H1 (cell line): ENCODE data around the gene GTF2I. TPM values are rescaled to one million over a fixed set of nuclear protein-coding genes. Genes with fewer than 3 reads are reported as not detected.
"Not testable (repeated sequence)": the region's sequence is repeated elsewhere in the genome, so short reads cannot be mapped to it uniquely, and the experiment has no call there.

Experiments used
- CTCF ChIA-PET: fragments of 300-600 bp; sonication (Branson Sonifier 250); formaldehyde crosslinking; loops from one replicate; lab custom pipeline; 2021; ENCODE audit not compliant: partially characterized antibody; lab: Charles Lee
- POLR2A ChIA-PET: fragments of 300-600 bp; sonication (Branson Sonifier 250); formaldehyde crosslinking; loops from one replicate; lab custom pipeline; 2021; ENCODE audit warnings: inconsistent platforms; ENCODE audit not compliant: partially characterized antibody; lab: Charles Lee
- DNase-seq, 2 experiments: peaks; one replicate each; pipeline versions ENCODE4 v3.0.0 to v3.0.0-alpha.2; 2010 to 2022; ENCODE audit warnings: low spot score in 2 of 2, low read depth in 1 of 2, mixed read lengths in 1 of 2
- FAIRE-seq: peaks from 2 replicates; lab custom pipeline; 2011; peaks lifted over from hg19 to GRCh38; lab: Jason Lieb, UNC
- H2AFZ ChIP-seq: 2 replicates; pipeline ENCODE4 v1.8.1; 2012; ENCODE audit warnings: low read length, inconsistent platforms
- H2AK5ac ChIP-seq: 2 replicates; pipeline ENCODE4 v1.6.1; 2013; ENCODE audit warnings: low read depth, low read length
- H2BK120ac ChIP-seq: replicated peaks from 2 replicates; pipeline ENCODE3; 2013; ENCODE audit warnings: low read depth, low read length, inconsistent platforms
- H2BK12ac ChIP-seq: 2 replicates; pipeline ENCODE4 v1.6.1; 2013; ENCODE audit warnings: low read depth, low read length
- H2BK15ac ChIP-seq: 2 replicates; pipeline ENCODE4 v1.6.1; 2013; ENCODE audit warnings: low read length
- H2BK20ac ChIP-seq: 2 replicates; pipeline ENCODE4 v1.6.1; 2013; ENCODE audit warnings: low read length
- H2BK5ac ChIP-seq: 2 replicates; pipeline ENCODE4 v1.6.1; 2013; ENCODE audit warnings: low read depth, low read length
- H3K14ac ChIP-seq: 2 replicates; pipeline ENCODE4 v1.6.1; 2013; ENCODE audit warnings: inconsistent platforms; ENCODE audit not compliant: insufficient read length
- H3K18ac ChIP-seq: 2 replicates; pipeline ENCODE4 v1.6.1; 2013; ENCODE audit warnings: low read length; ENCODE audit errors: extremely low read depth
- H3K23ac ChIP-seq: 2 replicates; pipeline ENCODE4 v1.6.1; 2013; ENCODE audit warnings: inconsistent platforms; ENCODE audit not compliant: insufficient read length
- H3K23me2 ChIP-seq: 2 replicates; pipeline ENCODE4 v1.6.1; 2013; ENCODE audit warnings: low read depth, low read length
- H3K27ac ChIP-seq: 2 replicates; pipeline ENCODE4 v1.6.1; 2011; ENCODE audit warnings: low read depth, low read length, inconsistent platforms
- H3K27me3 ChIP-seq, 4 experiments: replicated peaks in 1 of 4; 1 replicate in 1 of 4; 2 replicates in 3 of 4; pipeline versions ENCODE4 v1.6.1 to v1.8.1; 2011 to 2013; ENCODE audit warnings: low read length in 3 of 4, mild to moderate bottlenecking in 3 of 4, inconsistent platforms in 2 of 4, mixed read lengths in 2 of 4, moderate library complexity in 1 of 4; ENCODE audit not compliant: control insufficient read depth in 3 of 4, insufficient read depth in 3 of 4; ENCODE audit errors: extremely low read depth in 1 of 4
- H3K36me3 ChIP-seq, 4 experiments: 2 replicates each; pipeline versions ENCODE4 v1.6.1 to v1.8.1; 2011 to 2013; ENCODE audit warnings: mild to moderate bottlenecking in 4 of 4, low read length in 3 of 4, moderate library complexity in 2 of 4, control low read depth in 1 of 4, inconsistent platforms in 1 of 4; ENCODE audit not compliant: insufficient read depth in 4 of 4, control insufficient read depth in 2 of 4
- H3K4ac ChIP-seq: replicated peaks from 2 replicates; pipeline ENCODE3; 2013; ENCODE audit warnings: low read length, low read depth, mixed read lengths, inconsistent platforms; ENCODE audit not compliant: insufficient read length
- H3K4me1 ChIP-seq, 4 experiments: replicated peaks in 1 of 4; 1 replicate in 1 of 4; 2 replicates in 3 of 4; pipeline versions ENCODE4 v1.6.1 to v1.8.1; 2011 to 2013; ENCODE audit warnings: low read length in 3 of 4, inconsistent platforms in 2 of 4, mixed read lengths in 1 of 4; ENCODE audit not compliant: insufficient read depth in 4 of 4, control insufficient read depth in 3 of 4
- H3K4me2 ChIP-seq, 2 experiments: 2 replicates each; pipeline versions ENCODE4 v1.6.1 to v1.8.1; 2011 to 2013; ENCODE audit warnings: low read depth in 2 of 2, low read length in 2 of 2, control low read depth in 1 of 2, inconsistent platforms in 1 of 2, mild to moderate bottlenecking in 1 of 2; ENCODE audit not compliant: insufficient read depth in 1 of 2
- H3K4me3 ChIP-seq, 4 experiments: fragments of 200-600, 300-600 bp in 1 of 4; sonication (generic), shearing (Covaris generic), sonication (Bioruptor Twin) in 1 of 4; 2 replicates each; pipeline versions ENCODE4 v1.5.1 to v1.8.1; 2011 to 2016; ENCODE audit warnings: low read length in 4 of 4, low read depth in 3 of 4, control low read depth in 2 of 4, inconsistent platforms in 2 of 4, mild to moderate bottlenecking in 2 of 4, mixed read lengths in 1 of 4, moderate library complexity in 1 of 4; ENCODE audit not compliant: insufficient read depth in 2 of 4; ENCODE audit errors: extremely low read depth in 1 of 4
- H3K56ac ChIP-seq: replicated peaks from 2 replicates; pipeline ENCODE3; 2013; ENCODE audit warnings: low read depth, mild to moderate bottlenecking, mixed read lengths, low read length, inconsistent platforms; ENCODE audit not compliant: insufficient read length
- H3K79me1 ChIP-seq: 2 replicates; pipeline ENCODE4 v1.6.1; 2013; ENCODE audit warnings: low read depth, low read length, control low read depth
- H3K79me2 ChIP-seq, 2 experiments: 2 replicates each; pipeline versions ENCODE4 v1.6.1 to v1.8.1; 2012 to 2013; ENCODE audit warnings: low read length in 2 of 2, mild to moderate bottlenecking in 2 of 2, inconsistent platforms in 1 of 2; ENCODE audit not compliant: insufficient read depth in 2 of 2, control insufficient read depth in 1 of 2
- H3K9ac ChIP-seq, 4 experiments: replicated peaks in 1 of 4; 1 replicate in 1 of 4; 2 replicates in 3 of 4; pipeline versions ENCODE4 v1.6.1 to v1.8.1; 2011 to 2013; ENCODE audit warnings: low read depth in 3 of 4, low read length in 3 of 4, control low read depth in 2 of 4, mild to moderate bottlenecking in 2 of 4, moderate library complexity in 2 of 4, inconsistent platforms in 1 of 4; ENCODE audit errors: extremely low read depth in 1 of 4
- H3K9me3 ChIP-seq, 2 experiments: 2 replicates each; pipeline versions ENCODE4 v1.6.1 to v1.8.1; 2012 to 2013; ENCODE audit warnings: mild to moderate bottlenecking in 2 of 2, moderate library complexity in 2 of 2, control low read depth in 1 of 2, inconsistent platforms in 1 of 2, low read depth in 1 of 2, low read length in 1 of 2, mixed read lengths in 1 of 2; ENCODE audit not compliant: insufficient read depth in 2 of 2
- H4K20me1 ChIP-seq, 2 experiments: replicated peaks in 1 of 2; 2 replicates each; pipeline versions ENCODE3 to v1.8.1; 2011 to 2013; ENCODE audit warnings: inconsistent platforms in 2 of 2, low read length in 2 of 2, mild to moderate bottlenecking in 1 of 2; ENCODE audit not compliant: insufficient read depth in 2 of 2, control insufficient read depth in 1 of 2
- H4K5ac ChIP-seq: 2 replicates; pipeline ENCODE4 v1.6.1; 2013; ENCODE audit warnings: low read length, low read depth, mixed read lengths, inconsistent platforms; ENCODE audit not compliant: insufficient read length
- H4K8ac ChIP-seq: 2 replicates; pipeline ENCODE4 v1.8.0; 2013; ENCODE audit warnings: mild to moderate bottlenecking, moderate library complexity, low read length, inconsistent platforms; ENCODE audit not compliant: insufficient read depth; ENCODE audit errors: extremely low read depth
- H4K91ac ChIP-seq: replicated peaks from 2 replicates; pipeline ENCODE3; 2013; ENCODE audit warnings: low read length, mixed read lengths, inconsistent platforms; ENCODE audit not compliant: insufficient read length
- WGBS, 2 experiments: shearing (Covaris generic) in 1 of 2; methylation state at CpG; one replicate each; pipeline versions ENCODE4 v1.1.6 to v1.1.7; 2013 to 2015; ENCODE audit warnings: low lambda C conversion rate in 2 of 2, mixed read lengths in 2 of 2, inconsistent platforms in 1 of 2, low coverage in 1 of 2, missing lambda C conversion rate in 1 of 2; ENCODE audit not compliant: insufficient replicate concordance in 2 of 2, insufficient coverage in 1 of 2, insufficient read length in 1 of 2; ENCODE audit errors: extremely low coverage in 1 of 2, missing lambda C conversion rate in 1 of 2; 5-methylcytosine and 5-hydroxymethylcytosine counted together
- polyA plus RNA-seq, 7 experiments: library from polyadenylated mRNA; depleted of rRNA in 3 of 7; stranded (reverse) in 5 of 7; unstranded in 2 of 7; fragments of >200 nt in 5 of 7; fragments of 200-250 nt in 2 of 7; gene quantifications; 1 replicate in 5 of 7; 2 replicates in 1 of 7; 4 replicates in 1 of 7; pipeline versions ENCODE4 v1.2.1 to v1.2.3, GENCODE V29; 2011 to 2013; ENCODE audit warnings: missing spikeins in 2 of 7, mixed read lengths in 2 of 7
- total RNA-seq: library from RNA; stranded (reverse); fragmentation: NEBNext Ultra II Directional; extraction: Animal tissue kit (Norgen Biotek cat#: 25700); gene quantifications from 2 replicates; pipeline ENCODE4 v1.2.1, GENCODE V29; 2021

Gene GTF2I
- total and polyA plus RNA-seq, 2 of the 8 experiments (the other 6 are each of a cell fraction or from before 2014, with no cell fraction given) = 46.7 to 316 TPM

DNA sequence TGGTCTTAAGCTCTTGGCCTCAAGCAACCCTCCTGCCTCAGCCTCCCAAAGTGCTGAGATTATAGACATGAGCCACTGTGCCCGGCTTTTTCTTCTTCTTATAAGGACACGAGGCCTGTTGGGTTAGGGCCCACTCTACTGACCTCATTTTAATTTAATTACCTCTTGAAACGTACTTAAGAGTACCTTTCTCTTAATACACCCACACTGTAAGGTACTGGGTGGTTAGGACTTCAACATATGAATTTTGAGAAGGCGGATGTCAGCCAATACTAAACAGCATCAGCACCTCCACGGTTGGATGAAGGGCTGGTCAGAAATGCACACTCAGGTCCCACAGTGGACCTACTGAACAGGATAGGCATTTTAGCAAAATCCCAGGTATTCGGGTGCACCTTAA lies 124.2 kb downstream of the GTF2I start:
- H2BK5ac ChIP-seq, H3K4me3 ChIP-seq, DNase-seq, H3K56ac ChIP-seq, H3K36me3 ChIP-seq, H3K23me2 ChIP-seq, H3K18ac ChIP-seq, H4K8ac ChIP-seq, H3K4me1 ChIP-seq, H3K4ac ChIP-seq, H3K79me2 ChIP-seq, H2AFZ ChIP-seq, H3K27ac ChIP-seq, H2AK5ac ChIP-seq, H2BK12ac ChIP-seq, H3K23ac ChIP-seq, H3K27me3 ChIP-seq, H3K4me2 ChIP-seq, H2BK15ac ChIP-seq, H2BK20ac ChIP-seq, H4K91ac ChIP-seq, H4K20me1 ChIP-seq, H3K14ac ChIP-seq, H3K9me3 ChIP-seq, H4K5ac ChIP-seq, FAIRE-seq, H3K79me1 ChIP-seq, POLR2A ChIA-PET, H3K9ac ChIP-seq, CTCF ChIA-PET, H2BK120ac ChIP-seq: not testable (repeated sequence)
- 90% methylated on average over 3 of the region's 6 CpGs; no CpG with 5 or more reads in 1 of the 2 experiments for WGBS, 2 experiments

DNA sequence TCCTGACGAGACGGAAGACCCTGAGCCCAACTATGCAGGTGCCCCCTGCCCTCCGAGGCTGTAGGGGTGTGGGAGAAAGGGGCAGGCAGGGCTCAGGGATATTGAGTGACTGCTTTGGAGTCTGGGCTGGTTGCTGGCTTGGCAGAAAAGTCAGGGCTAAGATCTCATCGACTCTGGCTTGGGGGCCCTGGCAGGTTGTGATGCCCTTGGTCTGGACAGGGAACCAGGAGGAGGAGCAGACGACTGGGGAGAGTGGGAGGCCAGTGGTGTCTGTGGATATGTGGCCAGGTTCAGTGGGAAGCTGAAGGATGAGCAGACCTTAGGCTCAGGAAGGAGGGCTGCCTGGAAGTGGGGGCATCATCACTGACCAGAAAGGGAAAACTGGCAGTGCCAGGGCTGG lies 126.1 kb downstream of the GTF2I start:
- H3K4me2 ChIP-seq, H4K5ac ChIP-seq, H2BK120ac ChIP-seq, H2BK12ac ChIP-seq, H2AFZ ChIP-seq, H3K23me2 ChIP-seq, H3K79me1 ChIP-seq, DNase-seq, H3K18ac ChIP-seq, POLR2A ChIA-PET, CTCF ChIA-PET, FAIRE-seq, H4K20me1 ChIP-seq, H3K4me1 ChIP-seq, H2BK15ac ChIP-seq, H4K8ac ChIP-seq, H4K91ac ChIP-seq, H3K9me3 ChIP-seq, H3K56ac ChIP-seq, H3K27ac ChIP-seq, H3K23ac ChIP-seq, H2AK5ac ChIP-seq, H3K4me3 ChIP-seq, H2BK5ac ChIP-seq, H3K9ac ChIP-seq, H3K36me3 ChIP-seq, H3K79me2 ChIP-seq, H2BK20ac ChIP-seq, H3K14ac ChIP-seq, H3K4ac ChIP-seq, H3K27me3 ChIP-seq: not testable (repeated sequence)
- WGBS, 2 experiments = 83% methylated on average over 4 of the region's 5 CpGs; no CpG with 5 or more reads in 1 of the 2 experiments
